Measurements from ENCODE around the gene GPR137C. TPM values are rescaled to one million over a fixed set of nuclear protein-coding genes. Genes with fewer than 3 reads are reported as not detected.

GPR137C gene
- total and polyA plus RNA-seq, 2 of the 8 experiments (the other 6 are each of a cell fraction or from before 2014, with no cell fraction given): 2.7 to 4.3 TPM

DNA sequence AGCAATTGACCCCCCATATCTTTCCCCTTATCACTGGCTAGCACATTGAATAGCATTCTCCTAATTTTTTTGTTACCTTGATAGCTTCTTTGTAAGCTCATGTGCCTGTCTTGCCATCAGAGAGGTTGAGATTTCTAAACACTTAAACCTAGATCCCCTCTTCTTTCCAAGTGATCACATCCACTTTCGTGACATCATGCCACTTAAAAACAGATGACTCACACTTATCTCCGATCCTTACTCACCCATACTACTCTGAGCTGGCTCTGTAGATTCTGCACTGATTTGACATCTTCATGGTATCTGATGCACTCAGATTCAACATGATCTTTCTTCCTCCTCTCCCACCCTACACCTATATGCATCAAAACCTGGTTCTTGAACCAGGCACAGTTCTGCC lies 10.5 kb downstream of the GPR137C start (continued):
- TF ChIP-seq, protein P1, sequence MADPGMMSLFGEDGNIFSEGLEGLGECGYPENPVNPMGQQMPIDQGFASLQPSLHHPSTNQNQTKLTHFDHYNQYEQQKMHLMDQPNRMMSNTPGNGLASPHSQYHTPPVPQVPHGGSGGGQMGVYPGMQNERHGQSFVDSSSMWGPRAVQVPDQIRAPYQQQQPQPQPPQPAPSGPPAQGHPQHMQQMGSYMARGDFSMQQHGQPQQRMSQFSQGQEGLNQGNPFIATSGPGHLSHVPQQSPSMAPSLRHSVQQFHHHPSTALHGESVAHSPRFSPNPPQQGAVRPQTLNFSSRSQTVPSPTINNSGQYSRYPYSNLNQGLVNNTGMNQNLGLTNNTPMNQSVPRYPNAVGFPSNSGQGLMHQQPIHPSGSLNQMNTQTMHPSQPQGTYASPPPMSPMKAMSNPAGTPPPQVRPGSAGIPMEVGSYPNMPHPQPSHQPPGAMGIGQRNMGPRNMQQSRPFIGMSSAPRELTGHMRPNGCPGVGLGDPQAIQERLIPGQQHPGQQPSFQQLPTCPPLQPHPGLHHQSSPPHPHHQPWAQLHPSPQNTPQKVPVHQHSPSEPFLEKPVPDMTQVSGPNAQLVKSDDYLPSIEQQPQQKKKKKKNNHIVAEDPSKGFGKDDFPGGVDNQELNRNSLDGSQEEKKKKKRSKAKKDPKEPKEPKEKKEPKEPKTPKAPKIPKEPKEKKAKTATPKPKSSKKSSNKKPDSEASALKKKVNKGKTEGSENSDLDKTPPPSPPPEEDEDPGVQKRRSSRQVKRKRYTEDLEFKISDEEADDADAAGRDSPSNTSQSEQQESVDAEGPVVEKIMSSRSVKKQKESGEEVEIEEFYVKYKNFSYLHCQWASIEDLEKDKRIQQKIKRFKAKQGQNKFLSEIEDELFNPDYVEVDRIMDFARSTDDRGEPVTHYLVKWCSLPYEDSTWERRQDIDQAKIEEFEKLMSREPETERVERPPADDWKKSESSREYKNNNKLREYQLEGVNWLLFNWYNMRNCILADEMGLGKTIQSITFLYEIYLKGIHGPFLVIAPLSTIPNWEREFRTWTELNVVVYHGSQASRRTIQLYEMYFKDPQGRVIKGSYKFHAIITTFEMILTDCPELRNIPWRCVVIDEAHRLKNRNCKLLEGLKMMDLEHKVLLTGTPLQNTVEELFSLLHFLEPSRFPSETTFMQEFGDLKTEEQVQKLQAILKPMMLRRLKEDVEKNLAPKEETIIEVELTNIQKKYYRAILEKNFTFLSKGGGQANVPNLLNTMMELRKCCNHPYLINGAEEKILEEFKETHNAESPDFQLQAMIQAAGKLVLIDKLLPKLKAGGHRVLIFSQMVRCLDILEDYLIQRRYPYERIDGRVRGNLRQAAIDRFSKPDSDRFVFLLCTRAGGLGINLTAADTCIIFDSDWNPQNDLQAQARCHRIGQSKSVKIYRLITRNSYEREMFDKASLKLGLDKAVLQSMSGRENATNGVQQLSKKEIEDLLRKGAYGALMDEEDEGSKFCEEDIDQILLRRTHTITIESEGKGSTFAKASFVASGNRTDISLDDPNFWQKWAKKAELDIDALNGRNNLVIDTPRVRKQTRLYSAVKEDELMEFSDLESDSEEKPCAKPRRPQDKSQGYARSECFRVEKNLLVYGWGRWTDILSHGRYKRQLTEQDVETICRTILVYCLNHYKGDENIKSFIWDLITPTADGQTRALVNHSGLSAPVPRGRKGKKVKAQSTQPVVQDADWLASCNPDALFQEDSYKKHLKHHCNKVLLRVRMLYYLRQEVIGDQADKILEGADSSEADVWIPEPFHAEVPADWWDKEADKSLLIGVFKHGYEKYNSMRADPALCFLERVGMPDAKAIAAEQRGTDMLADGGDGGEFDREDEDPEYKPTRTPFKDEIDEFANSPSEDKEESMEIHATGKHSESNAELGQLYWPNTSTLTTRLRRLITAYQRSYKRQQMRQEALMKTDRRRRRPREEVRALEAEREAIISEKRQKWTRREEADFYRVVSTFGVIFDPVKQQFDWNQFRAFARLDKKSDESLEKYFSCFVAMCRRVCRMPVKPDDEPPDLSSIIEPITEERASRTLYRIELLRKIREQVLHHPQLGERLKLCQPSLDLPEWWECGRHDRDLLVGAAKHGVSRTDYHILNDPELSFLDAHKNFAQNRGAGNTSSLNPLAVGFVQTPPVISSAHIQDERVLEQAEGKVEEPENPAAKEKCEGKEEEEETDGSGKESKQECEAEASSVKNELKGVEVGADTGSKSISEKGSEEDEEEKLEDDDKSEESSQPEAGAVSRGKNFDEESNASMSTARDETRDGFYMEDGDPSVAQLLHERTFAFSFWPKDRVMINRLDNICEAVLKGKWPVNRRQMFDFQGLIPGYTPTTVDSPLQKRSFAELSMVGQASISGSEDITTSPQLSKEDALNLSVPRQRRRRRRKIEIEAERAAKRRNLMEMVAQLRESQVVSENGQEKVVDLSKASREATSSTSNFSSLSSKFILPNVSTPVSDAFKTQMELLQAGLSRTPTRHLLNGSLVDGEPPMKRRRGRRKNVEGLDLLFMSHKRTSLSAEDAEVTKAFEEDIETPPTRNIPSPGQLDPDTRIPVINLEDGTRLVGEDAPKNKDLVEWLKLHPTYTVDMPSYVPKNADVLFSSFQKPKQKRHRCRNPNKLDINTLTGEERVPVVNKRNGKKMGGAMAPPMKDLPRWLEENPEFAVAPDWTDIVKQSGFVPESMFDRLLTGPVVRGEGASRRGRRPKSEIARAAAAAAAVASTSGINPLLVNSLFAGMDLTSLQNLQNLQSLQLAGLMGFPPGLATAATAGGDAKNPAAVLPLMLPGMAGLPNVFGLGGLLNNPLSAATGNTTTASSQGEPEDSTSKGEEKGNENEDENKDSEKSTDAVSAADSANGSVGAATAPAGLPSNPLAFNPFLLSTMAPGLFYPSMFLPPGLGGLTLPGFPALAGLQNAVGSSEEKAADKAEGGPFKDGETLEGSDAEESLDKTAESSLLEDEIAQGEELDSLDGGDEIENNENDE (IDR thresholded peaks at IDR 0.05; ENCODE audit: insufficient replicate concordance, low read length): no peak
- no peak for TF ChIP-seq NANOG (IDR thresholded peaks at IDR 0.05; ENCODE audit: insufficient read depth, low read depth, low read length, poor library complexity, severe bottlenecking)
- TF ChIP-seq RXRA (IDR thresholded peaks at IDR 0.05; ENCODE audit: insufficient read depth, low read depth, low read length): no peak
- no peak for TF ChIP-seq SIX5 (IDR thresholded peaks at IDR 0.05; ENCODE audit: low read depth, low read length)
- TF ChIP-seq MAFK (IDR thresholded peaks at IDR 0.05; ENCODE audit: low read depth, low read length): no peak
- no peak for TF ChIP-seq FOSL1 (IDR thresholded peaks at IDR 0.05; ENCODE audit: insufficient read depth, low read depth, low read length)
